IPS DF 19.7 (cell line): ENCODE data around the gene TMED1.
"Not testable (repeated sequence)": the region's sequence is repeated elsewhere in the genome, so short reads cannot be mapped to it uniquely, and the experiment has no call there.

Experiments used
- DNase-seq: peaks from one replicate; pipeline ENCODE4 v3.0.0-alpha.2; 2013; ENCODE audit warnings: low read depth, low spot score

Gene TMED1

GRCh38 chr19:10835754-10836478 lies at the start of gene TMED1:
TSS of gene TMED1 (minus strand) at chr19:10836212. CDS start at chr19:10836191, 21 bp downstream.
- DNase-seq = peak; percentile 86

GRCh38 chr19:10885201-10886169 lies 49.5 kb upstream of the TMED1 start:
- no peak for DNase-seq

GRCh38 chr19:10884274-10884673 lies 48.3 kb upstream of the TMED1 start:
- no peak for DNase-seq

- no peak for DNase-seq
These were observed 46.1 kb upstream of the TMED1 start for GRCh38 chr19:10882108-10882457.

- DNase-seq = no peak
These were observed 45.5 kb upstream of the TMED1 start for GRCh38 chr19:10881403-10882107.

- DNase-seq = no peak
These were observed 42.2 kb upstream of the TMED1 start for GRCh38 chr19:10878253-10878652.

- DNase-seq = not testable (repeated sequence)
These were observed 41.6 kb upstream of the TMED1 start for GRCh38 chr19:10877608-10878007.

GRCh38 chr19:10876459-10877240 lies 40.6 kb upstream of the TMED1 start:
- no peak for DNase-seq

GRCh38 chr19:10874024-10874423 lies 38.0 kb upstream of the TMED1 start:
- DNase-seq = no peak

- DNase-seq = no peak
These were observed 36.6 kb upstream of the TMED1 start for GRCh38 chr19:10872546-10873107.

- no peak for DNase-seq
These were observed 35.9 kb upstream of the TMED1 start for GRCh38 chr19:10871711-10872545.

GRCh38 chr19:10870955-10871603 lies 35.1 kb upstream of the TMED1 start, which contains the start of gene CARM1:
TSS of gene CARM1 (plus strand) at chr19:10871553. CDS start at chr19:10871703, 150 bp downstream.
- DNase-seq = no peak

- no peak for DNase-seq
These were observed 34.5 kb upstream of the TMED1 start for GRCh38 chr19:10870501-10870954.

GRCh38 chr19:10869872-10870311 lies 33.9 kb upstream of the TMED1 start:
- DNase-seq = not testable (repeated sequence)

GRCh38 chr19:10868872-10869547 lies 33.0 kb upstream of the TMED1 start:
- no peak for DNase-seq

GRCh38 chr19:10866495-10866894 lies 30.5 kb upstream of the TMED1 start:
- DNase-seq = no peak

GRCh38 chr19:10864538-10864899 lies 28.5 kb upstream of the TMED1 start:
- no peak for DNase-seq

GRCh38 chr19:10863107-10863717 lies 27.2 kb upstream of the TMED1 start:
- no peak for DNase-seq
